Prostate gland (tissue), 2 donors: ENCODE measurements around the gene CIPC. TPM values are rescaled to one million over a fixed set of nuclear protein-coding genes. Genes with fewer than 3 reads are reported as not detected.

Experiments used
- DNase-seq: peaks from one replicate; pipeline ENCODE4 v3.0.0-alpha.2; 2019; ENCODE audit warnings: low spot score
- H3K27ac ChIP-seq, 2 donors: fragments of 200-600 bp; sonication (generic); 2 replicates each; pipeline ENCODE4 v1.5.1; 2017 to 2019
- H3K27me3 ChIP-seq: fragments of 200-600 bp; sonication (generic); replicated peaks from 2 replicates; pipeline ENCODE4 v1.5.1; 2019; ENCODE audit not compliant: insufficient read depth
- H3K36me3 ChIP-seq, 2 donors: fragments of 200-600 bp; sonication (generic); 1 replicate in 1 of 2; 2 replicates in 1 of 2; pipeline versions ENCODE4 v1.5.1 to v1.8.1; 2017 to 2019
- H3K4me1 ChIP-seq: fragments of 200-600 bp; sonication (generic); replicated peaks from 2 replicates; pipeline ENCODE4 v1.5.1; 2019
- H3K4me3 ChIP-seq, 2 donors: fragments of 200-600 bp; sonication (generic); 2 replicates each; pipeline ENCODE4 v1.5.1; 2017 to 2019
- H3K9me3 ChIP-seq: fragments of 200-600 bp; sonication (generic); 2 replicates; pipeline ENCODE4 v1.5.1; 2017
- CTCF ChIP-seq, 4 experiments: fragments of 200-600 bp in 2 of 4; fragments of 450-650 bp in 2 of 4; sonication (generic) in 2 of 4; IDR thresholded peaks; 1 replicate in 3 of 4; 2 replicates in 1 of 4; pipeline ENCODE4 v1.5.1; 2016 to 2019; ENCODE audit warnings: antibody characterized with exemption in 4 of 4, mild to moderate bottlenecking in 2 of 4, moderate library complexity in 2 of 4
- POLR2A ChIP-seq: fragments of 450-650 bp; IDR thresholded peaks from one replicate; pipeline ENCODE4 v1.6.1; 2016; ENCODE audit warnings: antibody characterized with exemption, mild to moderate bottlenecking
- POLR2AphosphoS5 ChIP-seq: sonication (generic); formaldehyde crosslinking; IDR thresholded peaks from one replicate; pipeline ENCODE4 v1.6.1; 2017; ENCODE audit warnings: antibody characterized with exemption
- WGBS: methylation state at CpG from one replicate; pipeline ENCODE4 v1.1.5; 2018; 5-methylcytosine and 5-hydroxymethylcytosine counted together
- intact Hi-C: fragments of 100-400 bp; cut with DNase I; formaldehyde crosslinking; loops from one replicate; pipeline ENCODE4 v1.14.2; 2022
- total RNA-seq, 2 donors: library from RNA; depleted of rRNA; stranded (reverse); fragments of >200 nt; gene quantifications; one replicate each; pipeline ENCODE4 v1.1.0, GENCODE V29; 2016

The CIPC gene
- total RNA-seq, 2 donors from 2014 or later, result 45.1 to 63.3 TPM

- intact Hi-C loops, result no loop called here
- 2% methylated on average over 66 of the region's 77 CpGs for whole genome bisulfite sequencing
- H3K9me3 ChIP-seq, result no peaks in the 10 kb centered on the region
- no peak for DNase-seq
- peaks cover 7% of the 10 kb centered on the region for H3K4me1 ChIP-seq
- no peaks in the 10 kb centered on the region for H3K36me3 ChIP-seq
- peak within 1 kb of the TSS; percentile 20 to 30 for H3K4me3 ChIP-seq
- H3K27ac ChIP-seq, result no peak within 1 kb of the TSS
- TF ChIP-seq POLR2AphosphoS5 (no peak), CTCF (IDR thresholded peaks at IDR 0.05) (no peak), POLR2A (no peak)
- H3K27me3 ChIP-seq, result peaks cover 22% of the 10 kb centered on the region
These were observed 43.4 kb downstream of the CIPC start, which contains the start of gene ZDHHC22 for GRCh38 chr14:77141214-77142004. Gene ZDHHC22 (minus strand): TSS chr14:77141791. CDS start chr14:77139738, 2,053 bp downstream.

GRCh38 chr14:77142005-77142800, 44.1 kb downstream of the CIPC start:
- WGBS, result 10% methylated on average over 9 of the region's 9 CpGs
- TF ChIP-seq POLR2A (no peak), POLR2AphosphoS5 (no peak), CTCF (IDR thresholded peaks at IDR 0.05) (no peak)
- intact Hi-C loops, result no loop called here
- Histone ChIP-seq H3K27ac (no peak overlapping the region), H3K9me3 (no peaks in the 10 kb centered on the region), H3K4me1 (peaks cover 7% of the 10 kb centered on the region), H3K4me3 (no peak overlapping the region), H3K36me3 (no peaks in the 10 kb centered on the region), H3K27me3 (peaks cover 22% of the 10 kb centered on the region)
- DNase-seq, result no peak

GRCh38 chr14:77143071-77143470, 45.0 kb downstream of the CIPC start:
- no peak overlapping the region for H3K27ac ChIP-seq
- peaks cover 7% of the 10 kb centered on the region for H3K4me1 ChIP-seq
- no peak for DNase-seq
- no peaks in the 10 kb centered on the region for H3K9me3 ChIP-seq
- intact Hi-C loops, result no loop called here
- H3K36me3 ChIP-seq, result no peaks in the 10 kb centered on the region
- TF ChIP-seq POLR2A (no peak), CTCF (IDR thresholded peaks at IDR 0.05) (no peak)
- WGBS, result 21% methylated on average over 4 of the region's 4 CpGs
- peaks cover 19% of the 10 kb centered on the region for H3K27me3 ChIP-seq
- H3K4me3 ChIP-seq, result no peak overlapping the region

- H3K27me3 ChIP-seq, result peaks cover 10% of the 10 kb centered on the region
- peaks cover 7% of the 10 kb centered on the region for H3K4me1 ChIP-seq
- no peak overlapping the region for H3K27ac ChIP-seq
- DNase-seq, result no peak
- WGBS, result 60% methylated on average over 4 of the region's 4 CpGs
- no peak for TF ChIP-seq POLR2A
- TF ChIP-seq CTCF (IDR thresholded peaks at IDR 0.05), result no peak
- TF ChIP-seq POLR2AphosphoS5, result no peak
- no peaks in the 10 kb centered on the region for H3K36me3 ChIP-seq
- intact Hi-C loops, result no loop called here
- H3K9me3 ChIP-seq, result no peaks in the 10 kb centered on the region
- no peak overlapping the region for H3K4me3 ChIP-seq
These were observed 46.5 kb downstream of the CIPC start for GRCh38 chr14:77144412-77145115.
